ENCODE results near the gene NOL9.

The NOL9 gene

DNA sequence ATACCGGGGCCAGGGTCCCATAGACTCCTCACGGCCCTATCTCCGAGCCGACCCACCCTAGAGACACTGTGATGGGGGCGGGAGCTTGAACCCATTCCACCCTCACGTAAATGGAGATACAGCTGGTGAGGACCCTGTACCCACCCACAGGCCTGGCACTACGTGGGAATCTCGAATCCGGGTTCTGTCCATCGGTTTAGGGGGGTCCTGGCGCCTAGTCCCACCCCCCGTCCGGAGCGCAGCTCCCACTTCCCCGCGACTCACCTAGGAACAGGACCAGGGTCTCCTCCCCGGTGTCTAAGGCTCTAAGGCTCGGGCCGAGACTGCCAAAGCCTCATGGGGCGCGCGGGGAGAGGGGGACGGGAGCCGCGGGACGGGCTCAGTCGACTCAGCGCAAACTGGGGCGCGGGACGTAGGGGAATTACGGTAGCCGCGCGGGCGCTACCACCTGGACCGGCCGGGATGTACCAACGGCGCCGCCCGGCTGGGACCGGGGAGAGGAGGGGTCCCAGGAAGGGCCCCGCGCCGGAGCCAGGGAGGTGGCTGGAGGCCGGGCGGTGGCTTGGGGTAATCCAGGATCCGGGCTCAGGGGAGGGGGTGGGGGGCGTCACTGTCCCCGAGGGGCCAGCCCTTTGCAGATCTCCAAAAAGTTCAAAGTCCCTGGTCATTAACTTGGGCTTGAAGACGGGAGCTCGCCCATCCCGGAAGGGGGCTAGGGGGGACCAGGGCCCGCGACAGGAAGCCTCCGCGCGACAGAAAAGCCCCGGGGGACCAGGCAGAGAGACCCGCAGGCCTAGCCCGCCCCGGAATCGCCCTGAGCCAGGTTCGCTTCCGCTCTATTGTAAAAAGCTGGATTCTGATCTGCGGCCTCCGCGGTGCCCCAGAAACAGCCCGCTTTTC, 63.9 kb downstream of the NOL9 start:
- Histone ChIP-seq H3K27me3 (ENCODE audit: control insufficient read depth, insufficient read depth, low read length) (no peaks in the 10 kb centered on the region), H3K4me3 (ENCODE audit: low read length) (peak overlapping the region; percentile 79), H3K36me3 (ENCODE audit: insufficient read depth, low read length) (no peaks in the 10 kb centered on the region), H3K9me3 (replicated peaks; ENCODE audit: low read length) (no peaks in the 10 kb centered on the region), H3K4me1 (ENCODE audit: control insufficient read depth, insufficient read depth, low read length) (peaks cover 25% of the 10 kb centered on the region), H3K9ac (ENCODE audit: low read depth, low read length) (peak overlapping the region; percentile 79), H3K4me2 (ENCODE audit: low read length) (peak overlapping the region; percentile 99)

DNA sequence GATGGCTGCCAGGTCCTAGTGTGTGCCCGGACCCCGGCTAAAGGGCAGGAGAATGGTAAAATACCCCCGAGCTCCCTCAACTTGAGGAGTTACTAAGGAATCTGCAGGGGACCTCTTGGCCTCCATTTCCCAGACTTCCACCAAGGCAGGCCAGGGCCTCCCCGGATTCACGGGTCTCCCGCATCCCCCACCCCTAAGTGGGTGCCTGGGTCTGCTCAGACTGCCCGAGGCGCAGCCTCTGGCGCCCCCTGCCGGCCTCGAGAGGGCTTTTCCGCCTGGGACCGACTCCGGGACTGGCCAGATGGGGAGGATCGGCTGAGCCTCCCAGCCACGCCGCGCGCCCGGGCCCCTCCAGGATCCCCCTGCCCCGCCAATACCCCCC, 64.5 kb downstream of the NOL9 start:
- H3K36me3 ChIP-seq (ENCODE audit: insufficient read depth, low read length) = no peaks in the 10 kb centered on the region

DNA sequence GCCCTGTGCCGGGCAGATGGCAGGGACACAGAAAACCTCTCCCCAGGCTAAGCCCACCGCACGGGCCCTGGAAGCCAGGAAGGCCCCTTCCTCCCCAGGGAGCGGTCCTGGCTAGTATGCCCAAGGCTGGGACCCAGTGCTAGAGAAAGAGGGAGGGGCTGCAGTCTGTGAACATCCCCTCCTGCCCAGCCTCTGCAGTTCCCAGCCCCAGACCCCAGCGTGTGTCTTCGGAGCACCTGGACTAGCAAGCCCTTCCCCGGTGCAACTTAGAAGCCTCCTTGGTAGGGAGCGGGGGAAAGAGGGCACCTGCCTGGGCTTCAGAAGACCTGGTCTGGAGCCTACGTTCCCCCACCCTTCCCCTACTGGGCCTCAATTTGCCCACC, 64.9 kb downstream of the NOL9 start:
- H3K36me3 ChIP-seq (ENCODE audit: insufficient read depth, low read length) = no peaks in the 10 kb centered on the region
- no peak overlapping the region for H3K9ac ChIP-seq (ENCODE audit: low read depth, low read length)
- peak overlapping the region; percentile 99 for H3K4me2 ChIP-seq (ENCODE audit: low read length)
- H3K9me3 ChIP-seq (replicated peaks; ENCODE audit: low read length) = no peaks in the 10 kb centered on the region
- H3K27me3 ChIP-seq (ENCODE audit: control insufficient read depth, insufficient read depth, low read length) = no peaks in the 10 kb centered on the region
- peaks cover 24% of the 10 kb centered on the region for H3K4me1 ChIP-seq (ENCODE audit: control insufficient read depth, insufficient read depth, low read length)
- no peak overlapping the region for H3K4me3 ChIP-seq (ENCODE audit: low read length)

More for the DNA sequence above, 64.5 kb downstream of the NOL9 start:
- Histone ChIP-seq H3K4me1 (ENCODE audit: control insufficient read depth, insufficient read depth, low read length) (peaks cover 24% of the 10 kb centered on the region), H3K27me3 (ENCODE audit: control insufficient read depth, insufficient read depth, low read length) (no peaks in the 10 kb centered on the region), H3K9me3 (replicated peaks; ENCODE audit: low read length) (no peaks in the 10 kb centered on the region), H3K4me2 (ENCODE audit: low read length) (peak overlapping the region; percentile 99), H3K4me3 (ENCODE audit: low read length) (peak overlapping the region; percentile 79), H3K9ac (ENCODE audit: low read depth, low read length) (peak overlapping the region; percentile 79)

DNA sequence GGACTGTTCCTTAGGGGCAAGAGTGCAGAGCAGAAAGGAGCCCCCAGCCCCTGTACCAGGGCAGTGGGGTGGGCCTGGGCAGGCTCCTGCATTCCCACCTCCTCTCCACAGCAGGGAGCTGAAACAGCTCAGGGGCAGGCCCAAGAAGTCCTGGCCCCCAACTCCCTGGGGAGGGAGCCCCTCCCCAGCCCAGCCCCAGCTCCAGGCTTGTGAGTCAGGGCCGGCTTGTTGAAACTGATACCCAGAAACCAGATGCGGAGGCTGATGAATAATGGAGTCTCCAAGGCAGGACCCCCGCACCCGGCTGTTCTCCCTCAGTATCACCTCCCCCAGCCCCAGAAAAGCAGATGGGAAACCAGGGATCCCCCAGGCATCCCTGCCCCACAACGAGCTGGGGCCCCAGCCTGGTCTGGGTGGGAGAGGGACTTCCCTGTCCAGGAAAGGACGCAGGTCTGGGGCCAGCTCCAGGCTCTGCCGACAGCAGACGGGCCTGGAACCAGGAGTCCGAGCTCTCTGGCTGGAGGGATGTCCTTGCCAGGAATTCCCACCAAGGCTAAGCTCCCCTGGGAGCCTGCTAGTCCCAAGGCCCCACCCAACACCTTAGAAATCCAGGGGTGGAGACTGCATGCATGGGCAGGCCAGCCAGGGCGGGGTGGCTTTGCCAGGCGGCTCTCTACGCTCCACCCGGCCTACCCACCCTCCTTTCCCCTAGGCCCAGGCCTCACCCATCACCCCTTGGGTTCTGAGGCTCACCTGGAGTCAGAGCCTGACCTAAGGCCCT, 65.5 kb downstream of the NOL9 start:
- peaks cover 24% of the 10 kb centered on the region for H3K4me1 ChIP-seq (ENCODE audit: control insufficient read depth, insufficient read depth, low read length)
- H3K4me3 ChIP-seq (ENCODE audit: low read length) = no peak overlapping the region
- no peaks in the 10 kb centered on the region for H3K9me3 ChIP-seq (replicated peaks; ENCODE audit: low read length)
- no peaks in the 10 kb centered on the region for H3K36me3 ChIP-seq (ENCODE audit: insufficient read depth, low read length)
- H3K9ac ChIP-seq (ENCODE audit: low read depth, low read length) = no peak overlapping the region
- H3K27me3 ChIP-seq (ENCODE audit: control insufficient read depth, insufficient read depth, low read length) = no peaks in the 10 kb centered on the region
- H3K4me2 ChIP-seq (ENCODE audit: low read length) = no peak overlapping the region

DNA sequence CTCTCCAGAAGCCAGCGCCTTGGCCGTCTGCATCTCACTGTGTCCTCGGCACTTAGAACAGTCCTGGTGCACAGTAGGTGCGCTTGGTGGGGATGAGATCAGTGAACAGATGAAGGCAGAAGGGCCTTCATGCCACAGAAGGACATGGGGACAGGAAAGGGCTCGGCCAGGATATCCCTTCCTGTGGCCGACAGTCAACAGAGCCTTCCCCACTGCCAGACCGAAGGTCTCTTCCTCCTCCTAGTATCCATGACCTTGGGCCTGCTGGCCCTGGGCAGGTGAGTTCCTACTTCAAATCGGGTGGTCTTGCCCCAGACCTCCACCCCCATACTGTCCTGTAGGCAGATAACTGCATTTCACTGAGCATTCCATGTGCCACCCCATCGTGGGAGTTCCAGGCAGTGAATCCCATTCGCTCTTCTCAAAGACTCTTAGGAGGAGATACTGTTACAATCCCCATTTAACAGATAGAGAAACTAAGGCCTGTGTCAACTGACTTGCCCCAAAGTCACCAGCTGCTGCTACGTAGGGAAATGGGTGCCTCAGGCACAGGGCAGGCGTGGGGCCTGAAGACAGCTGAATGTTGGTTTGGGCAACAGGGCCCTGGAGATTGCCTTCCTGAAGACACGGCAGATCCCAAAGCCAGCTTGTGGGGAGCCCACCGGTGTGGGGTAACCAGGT, 66.4 kb downstream of the NOL9 start:
- no peaks in the 10 kb centered on the region for H3K9me3 ChIP-seq (replicated peaks; ENCODE audit: low read length)
- H3K4me1 ChIP-seq (ENCODE audit: control insufficient read depth, insufficient read depth, low read length) = peaks cover 24% of the 10 kb centered on the region
- no peaks in the 10 kb centered on the region for H3K27me3 ChIP-seq (ENCODE audit: control insufficient read depth, insufficient read depth, low read length)
- H3K4me2 ChIP-seq (ENCODE audit: low read length) = no peak overlapping the region
- H3K36me3 ChIP-seq (ENCODE audit: insufficient read depth, low read length) = no peaks in the 10 kb centered on the region
- no peak overlapping the region for H3K4me3 ChIP-seq (ENCODE audit: low read length)
- no peak overlapping the region for H3K9ac ChIP-seq (ENCODE audit: low read depth, low read length)

DNA sequence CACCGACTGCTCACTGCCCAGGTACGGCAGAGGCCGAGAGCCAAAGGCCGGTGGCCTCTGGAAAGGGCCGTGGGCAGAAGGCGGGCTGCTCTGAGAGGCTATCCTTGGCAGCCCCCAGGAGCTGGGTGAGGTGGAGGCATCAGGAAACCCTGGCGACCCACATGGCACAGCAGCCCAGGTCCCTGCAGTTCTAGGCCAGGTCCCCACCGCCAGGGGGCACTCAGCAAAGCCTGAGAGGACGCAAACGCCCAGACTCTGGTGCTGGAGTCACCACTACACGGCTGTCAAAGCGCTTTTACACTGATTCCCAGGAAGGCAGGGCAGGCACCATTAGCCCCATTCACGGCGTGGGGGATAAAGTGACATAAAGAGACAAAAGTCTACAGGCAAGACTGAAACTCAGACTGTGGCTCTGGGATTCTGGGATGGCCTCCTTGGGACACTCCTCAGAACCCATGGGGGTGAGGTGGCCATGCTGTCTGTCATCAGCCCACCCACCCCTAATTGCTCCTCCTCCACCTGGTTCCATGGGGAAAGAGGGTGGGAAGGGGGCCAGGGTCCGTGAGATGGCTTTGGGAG, 67.8 kb downstream of the NOL9 start:
- Histone ChIP-seq H3K4me3 (ENCODE audit: low read length) (no peak overlapping the region), H3K4me2 (ENCODE audit: low read length) (peak overlapping the region; percentile 14), H3K9ac (ENCODE audit: low read depth, low read length) (no peak overlapping the region), H3K4me1 (ENCODE audit: control insufficient read depth, insufficient read depth, low read length) (peaks cover 14% of the 10 kb centered on the region), H3K27me3 (ENCODE audit: control insufficient read depth, insufficient read depth, low read length) (no peaks in the 10 kb centered on the region), H3K36me3 (ENCODE audit: insufficient read depth, low read length) (no peaks in the 10 kb centered on the region), H3K9me3 (replicated peaks; ENCODE audit: low read length) (no peaks in the 10 kb centered on the region)

DNA sequence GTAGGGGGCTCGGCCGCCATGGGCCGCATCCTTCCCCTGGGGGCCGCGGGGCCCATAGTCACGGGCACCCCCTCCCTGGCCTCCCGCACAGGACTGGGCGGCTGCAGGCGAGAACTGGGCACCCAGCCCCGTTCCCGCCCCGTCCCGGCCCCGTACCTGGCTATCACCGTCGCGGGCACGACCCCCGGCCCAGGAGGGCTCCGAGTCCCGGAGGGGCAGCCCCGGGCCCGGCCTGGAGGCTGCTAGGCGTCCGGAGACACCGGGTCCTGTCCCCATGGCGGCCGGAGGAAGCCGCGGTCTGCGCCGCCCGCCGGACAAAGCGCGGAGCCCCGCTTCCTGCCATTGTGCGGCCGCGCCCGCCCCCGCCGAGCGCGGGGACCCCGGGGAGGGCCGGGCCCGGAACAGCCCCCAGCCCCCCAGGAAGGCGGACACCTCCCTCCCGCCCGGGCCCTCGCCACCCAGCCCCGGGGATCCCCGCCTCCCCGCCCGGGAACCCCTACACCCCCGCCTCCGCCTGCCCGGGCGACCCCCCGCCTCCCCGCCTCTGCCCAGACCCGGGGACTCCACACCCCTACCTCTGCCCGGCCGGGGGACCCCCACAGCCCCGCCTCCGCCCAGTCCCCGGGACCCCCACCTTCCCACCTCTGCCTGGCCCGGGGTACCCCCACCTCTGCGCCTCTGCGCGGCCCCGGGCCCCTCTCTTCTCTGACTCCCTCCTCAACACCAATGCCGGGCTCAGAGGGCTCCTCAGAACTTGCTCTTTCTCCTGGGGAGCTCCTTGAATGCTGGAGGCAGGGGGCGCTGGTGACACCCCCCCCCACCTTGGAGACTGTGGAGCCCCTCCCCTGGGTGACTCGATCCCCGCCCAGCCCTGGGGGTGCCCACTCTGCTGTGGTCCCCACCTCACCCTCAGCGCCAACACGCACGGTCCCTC, 68.9 kb downstream of the NOL9 start:
- H3K4me1 ChIP-seq (ENCODE audit: control insufficient read depth, insufficient read depth, low read length) = peaks cover 8% of the 10 kb centered on the region
- H3K4me2 ChIP-seq (ENCODE audit: low read length) = peak overlapping the region; percentile 23
- no peaks in the 10 kb centered on the region for H3K36me3 ChIP-seq (ENCODE audit: insufficient read depth, low read length)
- no peaks in the 10 kb centered on the region for H3K9me3 ChIP-seq (replicated peaks; ENCODE audit: low read length)
- H3K9ac ChIP-seq (ENCODE audit: low read depth, low read length) = no peak overlapping the region
- H3K27me3 ChIP-seq (ENCODE audit: control insufficient read depth, insufficient read depth, low read length) = no peaks in the 10 kb centered on the region
- no peak overlapping the region for H3K4me3 ChIP-seq (ENCODE audit: low read length)

DNA sequence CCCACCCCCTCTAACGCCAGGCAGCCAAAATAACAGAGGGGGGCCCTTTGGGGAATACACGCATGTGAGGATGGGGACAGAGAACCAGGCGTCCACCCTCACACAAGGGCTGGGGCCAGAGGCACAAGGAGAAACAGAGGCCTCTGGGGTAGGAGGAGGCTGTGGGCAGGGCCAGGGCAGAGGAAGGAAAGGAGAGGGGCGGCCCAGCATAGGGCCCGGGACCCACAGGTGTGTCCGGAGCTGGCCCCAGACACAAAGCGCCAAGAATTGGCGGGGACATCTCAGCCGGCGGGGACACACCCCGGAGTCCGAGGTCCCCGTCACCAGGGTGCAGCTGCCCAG, 69.5 kb downstream of the NOL9 start:
- no peak overlapping the region for H3K4me3 ChIP-seq (ENCODE audit: low read length)

DNA sequence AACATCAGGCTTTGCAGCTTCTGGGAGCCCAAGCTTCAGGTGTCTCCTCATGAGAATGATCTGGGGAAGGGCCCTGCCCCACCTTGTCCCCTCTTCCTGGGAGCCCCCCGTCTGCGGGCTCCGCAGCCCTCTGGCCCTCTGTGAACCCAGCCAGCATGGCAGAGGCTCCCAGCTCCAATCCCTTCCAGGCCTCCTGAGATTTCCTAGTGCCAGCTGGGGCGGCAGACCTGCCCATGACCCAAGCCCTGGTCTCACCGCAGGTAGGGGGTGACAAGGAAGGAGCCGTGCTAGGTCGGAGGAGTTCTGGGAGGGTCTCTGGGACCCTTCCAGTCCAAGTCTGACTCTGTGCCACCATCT, 70.6 kb downstream of the NOL9 start:
- Histone ChIP-seq H3K4me2 (ENCODE audit: low read length) (no peak overlapping the region), H3K27me3 (ENCODE audit: control insufficient read depth, insufficient read depth, low read length) (no peaks in the 10 kb centered on the region), H3K36me3 (ENCODE audit: insufficient read depth, low read length) (no peaks in the 10 kb centered on the region), H3K4me1 (ENCODE audit: control insufficient read depth, insufficient read depth, low read length) (peaks cover 8% of the 10 kb centered on the region), H3K4me3 (ENCODE audit: low read length) (no peak overlapping the region), H3K9ac (ENCODE audit: low read depth, low read length) (no peak overlapping the region), H3K9me3 (replicated peaks; ENCODE audit: low read length) (no peaks in the 10 kb centered on the region)

More for the DNA sequence above, 69.5 kb downstream of the NOL9 start:
- Histone ChIP-seq H3K4me2 (ENCODE audit: low read length) (no peak overlapping the region), H3K36me3 (ENCODE audit: insufficient read depth, low read length) (no peaks in the 10 kb centered on the region), H3K9me3 (replicated peaks; ENCODE audit: low read length) (no peaks in the 10 kb centered on the region), H3K4me1 (ENCODE audit: control insufficient read depth, insufficient read depth, low read length) (peaks cover 8% of the 10 kb centered on the region), H3K27me3 (ENCODE audit: control insufficient read depth, insufficient read depth, low read length) (no peaks in the 10 kb centered on the region), H3K9ac (ENCODE audit: low read depth, low read length) (no peak overlapping the region)

DNA sequence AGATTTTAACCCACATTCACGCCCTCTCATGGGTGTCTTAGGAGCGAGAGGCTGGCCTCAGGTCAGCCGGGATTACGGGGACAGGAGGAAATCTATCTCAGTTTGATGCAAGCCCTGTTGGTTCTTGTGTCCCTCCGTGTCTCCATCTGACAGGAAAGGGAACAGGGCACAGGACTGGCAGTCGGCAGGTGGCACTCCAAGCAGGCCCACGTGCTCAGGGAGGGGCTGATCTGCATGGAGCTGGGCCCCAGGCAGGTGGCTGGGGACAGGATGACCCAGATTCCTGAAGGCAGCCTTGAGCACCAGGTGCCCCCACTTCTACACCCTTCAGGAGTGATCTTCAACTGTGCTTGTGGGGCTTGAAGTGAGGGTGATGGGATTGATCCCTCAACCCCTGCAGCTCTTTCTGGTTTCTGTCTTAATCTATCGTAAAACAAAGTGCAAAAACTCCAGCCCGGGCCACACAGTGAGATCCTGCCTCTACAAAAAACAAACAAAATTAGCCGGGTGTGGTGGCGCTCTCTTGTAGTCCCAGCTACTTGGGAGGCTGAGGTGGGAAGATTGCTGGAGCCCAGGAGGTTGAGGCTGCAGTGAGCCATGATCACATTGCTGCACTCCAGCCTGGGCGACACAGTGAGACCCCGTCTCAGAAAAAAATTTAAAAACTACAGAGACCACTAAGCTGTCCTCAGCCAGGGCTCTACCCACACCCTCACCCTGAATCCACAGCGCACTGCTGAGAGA, 71.1 kb downstream of the NOL9 start:
- Histone ChIP-seq H3K4me1 (ENCODE audit: control insufficient read depth, insufficient read depth, low read length) (peaks cover 8% of the 10 kb centered on the region), H3K4me3 (ENCODE audit: low read length) (no peak overlapping the region), H3K9me3 (replicated peaks; ENCODE audit: low read length) (no peaks in the 10 kb centered on the region), H3K9ac (ENCODE audit: low read depth, low read length) (no peak overlapping the region), H3K4me2 (ENCODE audit: low read length) (no peak overlapping the region), H3K36me3 (ENCODE audit: insufficient read depth, low read length) (no peaks in the 10 kb centered on the region), H3K27me3 (ENCODE audit: control insufficient read depth, insufficient read depth, low read length) (no peaks in the 10 kb centered on the region)

Data from skeletal muscle satellite cell (primary cell).